HEK293 (cell line): ENCODE measurements around the gene ATG101.
A peak's percentile ranks its signal among the peaks of the same experiment; 100 is the strongest.

Experiments
- EGR2 ChIP-seq: fragments of 450-650 bp; formaldehyde crosslinking; IDR thresholded peaks from 2 replicates; pipeline ENCODE4 v1.5.1; 2016; ENCODE audit warnings: low read depth, missing biosample characterization, missing genetic modification characterization
- GLI4 ChIP-seq: fragments of 450-650 bp; formaldehyde crosslinking; IDR thresholded peaks from 2 replicates; pipeline ENCODE4 v1.5.1; 2016; ENCODE audit warnings: missing biosample characterization, missing genetic modification characterization
- HOXA7 ChIP-seq: sonication (generic); formaldehyde crosslinking; IDR thresholded peaks from 2 replicates; pipeline ENCODE4 v1.8.1; 2022; ENCODE audit warnings: missing genetic modification reagents, borderline replicate concordance
- HOXD13 ChIP-seq: sonication (generic); formaldehyde crosslinking; IDR thresholded peaks from 2 replicates; pipeline ENCODE4 v1.8.0; 2022; ENCODE audit warnings: missing genetic modification reagents, borderline replicate concordance
- IKZF3 ChIP-seq: fragments of 450-650 bp; IDR thresholded peaks from 2 replicates; pipeline ENCODE4 v1.5.0; 2018; ENCODE audit warnings: missing biosample characterization, mild to moderate bottlenecking, missing genetic modification characterization, moderate library complexity
- KLF16 ChIP-seq: fragments of 450-650 bp; formaldehyde crosslinking; IDR thresholded peaks from 2 replicates; pipeline ENCODE4 v1.5.1; 2017; ENCODE audit warnings: missing biosample characterization, missing genetic modification characterization
- PRDM1 ChIP-seq: fragments of 450-650 bp; formaldehyde crosslinking; IDR thresholded peaks from 2 replicates; pipeline ENCODE4; 2016; ENCODE audit warnings: missing biosample characterization, missing genetic modification characterization
- SETDB1 ChIP-seq: IDR thresholded peaks from one replicate; pipeline ENCODE4 v1.6.1; 2017; ENCODE audit warnings: mild to moderate bottlenecking, low read length, moderate library complexity, mixed read lengths; ENCODE audit not compliant: insufficient read length
- ZBTB17 ChIP-seq: fragments of 450-650 bp; formaldehyde crosslinking; IDR thresholded peaks from 2 replicates; pipeline ENCODE4 v1.5.1; 2016; ENCODE audit warnings: missing biosample characterization, missing genetic modification characterization
- ZFP3 ChIP-seq: fragments of 450-650 bp; formaldehyde crosslinking; IDR thresholded peaks from 2 replicates; pipeline ENCODE4 v1.5.1; 2016; ENCODE audit warnings: low read depth, missing biosample characterization, missing genetic modification characterization
- ZFP37 ChIP-seq: fragments of 450-650 bp; formaldehyde crosslinking; IDR thresholded peaks from 2 replicates; pipeline ENCODE4 v1.5.1; 2016; ENCODE audit warnings: missing biosample characterization, missing genetic modification characterization
- ZNF112 ChIP-seq: fragments of 450-650 bp; formaldehyde crosslinking; IDR thresholded peaks from 2 replicates; pipeline ENCODE4 v1.5.0; 2017; ENCODE audit warnings: missing biosample characterization, missing genetic modification characterization
- ZNF121 ChIP-seq: fragments of 450-650 bp; formaldehyde crosslinking; IDR thresholded peaks from 2 replicates; pipeline ENCODE4 v1.5.1; 2016; ENCODE audit warnings: missing biosample characterization, missing genetic modification characterization
- ZNF202 ChIP-seq: fragments of 450-650 bp; formaldehyde crosslinking; IDR thresholded peaks from 2 replicates; pipeline ENCODE4 v1.5.1; 2016; ENCODE audit warnings: missing biosample characterization, missing genetic modification characterization, borderline replicate concordance
- ZNF211 ChIP-seq: fragments of 450-650 bp; formaldehyde crosslinking; IDR thresholded peaks from 2 replicates; pipeline ENCODE4 v1.5.1; 2016; ENCODE audit warnings: low read depth, missing biosample characterization, missing genetic modification characterization
- ZNF223 ChIP-seq: fragments of 450-650 bp; formaldehyde crosslinking; IDR thresholded peaks from 2 replicates; pipeline ENCODE4 v1.5.1; 2016; ENCODE audit warnings: missing biosample characterization, missing genetic modification characterization
- ZNF248 ChIP-seq: fragments of 450-650 bp; formaldehyde crosslinking; IDR thresholded peaks from 2 replicates; pipeline ENCODE4 v1.5.1; 2017; ENCODE audit warnings: missing biosample characterization, missing genetic modification characterization
- ZNF416 ChIP-seq: fragments of 450-650 bp; formaldehyde crosslinking; IDR thresholded peaks from 2 replicates; pipeline ENCODE4 v1.5.1; 2016; ENCODE audit warnings: missing biosample characterization, missing genetic modification characterization
- ZNF473 ChIP-seq: fragments of 450-650 bp; formaldehyde crosslinking; IDR thresholded peaks from 2 replicates; pipeline ENCODE4 v1.5.1; 2017; ENCODE audit warnings: missing biosample characterization, missing genetic modification characterization
- ZNF544 ChIP-seq: fragments of 450-650 bp; formaldehyde crosslinking; IDR thresholded peaks from 2 replicates; pipeline ENCODE4 v1.5.0; 2017; ENCODE audit warnings: missing biosample characterization, missing genetic modification characterization
- ZNF596 ChIP-seq: fragments of 450-650 bp; IDR thresholded peaks from 2 replicates; pipeline ENCODE4 v1.5.0; 2018; ENCODE audit warnings: missing biosample characterization, mild to moderate bottlenecking, missing genetic modification characterization, moderate library complexity
- ZNF610 ChIP-seq: fragments of 450-650 bp; formaldehyde crosslinking; IDR thresholded peaks from 2 replicates; pipeline ENCODE4 v1.5.1; 2016; ENCODE audit warnings: missing biosample characterization, missing genetic modification characterization, borderline replicate concordance
- ZNF626 ChIP-seq: fragments of 450-650 bp; sonication (Bioruptor Pico); formaldehyde crosslinking; IDR thresholded peaks from 2 replicates; pipeline ENCODE4 v1.5.1; 2018; ENCODE audit warnings: missing biosample characterization, missing genetic modification characterization, inconsistent platforms
- ZNF791 ChIP-seq: fragments of 450-650 bp; formaldehyde crosslinking; IDR thresholded peaks from 2 replicates; pipeline ENCODE4 v1.5.1; 2016; ENCODE audit warnings: missing biosample characterization, missing genetic modification characterization
- ZNF830 ChIP-seq: fragments of 450-650 bp; IDR thresholded peaks from 2 replicates; pipeline ENCODE4 v1.5.0; 2018; ENCODE audit warnings: missing biosample characterization, missing genetic modification characterization, low read depth, mild to moderate bottlenecking, moderate library complexity
- ZNF837 ChIP-seq: fragments of 450-650 bp; formaldehyde crosslinking; IDR thresholded peaks from 2 replicates; pipeline ENCODE4 v1.5.1; 2016; ENCODE audit warnings: missing biosample characterization, missing genetic modification characterization
- ZSCAN23 ChIP-seq: fragments of 450-650 bp; formaldehyde crosslinking; IDR thresholded peaks from 2 replicates; pipeline ENCODE4 v1.5.1; 2016; ENCODE audit warnings: missing biosample characterization, missing genetic modification characterization
- TF ChIP-seq, protein P1 (sequence below): fragments of 450-650 bp; formaldehyde crosslinking; IDR thresholded peaks from 2 replicates; pipeline ENCODE4 v1.5.1; 2016; ENCODE audit warnings: missing biosample characterization, missing genetic modification characterization
- TF ChIP-seq, protein P2 (sequence below): fragments of 450-650 bp; formaldehyde crosslinking; IDR thresholded peaks from 2 replicates; pipeline ENCODE4; 2016; ENCODE audit warnings: missing biosample characterization, missing genetic modification characterization
- TF ChIP-seq, protein P3 (sequence below): fragments of 450-650 bp; IDR thresholded peaks from 2 replicates; pipeline ENCODE4 v1.5.1; 2018; ENCODE audit warnings: missing biosample characterization, missing genetic modification characterization
- TF ChIP-seq, protein P4 (sequence below): fragments of 450-650 bp; formaldehyde crosslinking; IDR thresholded peaks from 2 replicates; pipeline ENCODE4 v1.5.0; 2017; ENCODE audit warnings: missing biosample characterization, missing genetic modification characterization, borderline replicate concordance
- TF ChIP-seq, protein P5 (sequence below): fragments of 450-650 bp; formaldehyde crosslinking; IDR thresholded peaks from 2 replicates; pipeline ENCODE4 v1.5.1; 2016; ENCODE audit warnings: missing biosample characterization, missing genetic modification characterization

Gene ATG101

DNA sequence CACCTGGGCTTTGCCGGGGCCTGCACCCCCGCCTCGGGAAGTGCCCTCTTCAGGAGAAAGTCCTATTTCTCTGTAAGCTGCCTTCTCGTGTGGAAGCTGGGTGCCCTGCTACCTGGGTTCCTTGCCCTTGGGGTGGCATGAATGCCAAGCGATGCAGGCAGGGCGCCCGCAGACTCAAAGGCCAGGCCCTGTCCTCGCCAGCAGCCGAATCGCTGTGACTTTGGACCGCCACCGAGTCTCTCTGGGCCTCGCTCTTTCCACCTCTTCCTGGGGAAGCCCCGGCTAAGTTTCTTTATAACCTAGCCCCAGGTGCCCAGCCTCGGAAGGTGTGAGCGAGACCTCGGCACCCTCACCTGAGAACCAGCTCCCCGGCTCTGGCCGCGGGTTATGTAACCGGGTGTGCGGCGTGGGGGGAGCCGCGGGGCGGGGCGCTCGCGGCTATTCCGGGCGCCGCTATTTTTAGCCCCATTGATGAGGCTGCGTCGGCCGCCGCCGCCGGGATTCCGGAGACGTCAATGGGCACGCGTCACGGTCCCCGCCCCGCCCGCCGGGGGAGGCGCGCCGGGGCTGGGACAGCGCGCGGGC lies 33.1 kb upstream of the ATG101 start (continued):
- TF ChIP-seq, protein P1, sequence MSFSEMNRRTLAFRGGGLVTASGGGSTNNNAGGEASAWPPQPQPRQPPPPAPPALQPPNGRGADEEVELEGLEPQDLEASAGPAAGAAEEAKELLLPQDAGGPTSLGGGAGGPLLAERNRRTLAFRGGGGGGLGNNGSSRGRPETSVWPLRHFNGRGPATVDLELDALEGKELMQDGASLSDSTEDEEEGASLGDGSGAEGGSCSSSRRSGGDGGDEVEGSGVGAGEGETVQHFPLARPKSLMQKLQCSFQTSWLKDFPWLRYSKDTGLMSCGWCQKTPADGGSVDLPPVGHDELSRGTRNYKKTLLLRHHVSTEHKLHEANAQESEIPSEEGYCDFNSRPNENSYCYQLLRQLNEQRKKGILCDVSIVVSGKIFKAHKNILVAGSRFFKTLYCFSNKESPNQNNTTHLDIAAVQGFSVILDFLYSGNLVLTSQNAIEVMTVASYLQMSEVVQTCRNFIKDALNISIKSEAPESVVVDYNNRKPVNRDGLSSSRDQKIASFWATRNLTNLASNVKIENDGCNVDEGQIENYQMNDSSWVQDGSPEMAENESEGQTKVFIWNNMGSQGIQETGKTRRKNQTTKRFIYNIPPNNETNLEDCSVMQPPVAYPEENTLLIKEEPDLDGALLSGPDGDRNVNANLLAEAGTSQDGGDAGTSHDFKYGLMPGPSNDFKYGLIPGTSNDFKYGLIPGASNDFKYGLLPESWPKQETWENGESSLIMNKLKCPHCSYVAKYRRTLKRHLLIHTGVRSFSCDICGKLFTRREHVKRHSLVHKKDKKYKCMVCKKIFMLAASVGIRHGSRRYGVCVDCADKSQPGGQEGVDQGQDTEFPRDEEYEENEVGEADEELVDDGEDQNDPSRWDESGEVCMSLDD (tag by site-specific recombination), result peak; percentile 24; the same call in 1 of the 2 replicates
- TF ChIP-seq EGR2 (tag by site-specific recombination) (peak; percentile 13; the same call in 1 of the 2 replicates), ZNF248 (tag by site-specific recombination) (no peak), ZNF626 (tag by site-specific recombination) (no peak), PRDM1 (tag by site-specific recombination) (no peak), ZNF596 (tag by site-specific recombination) (peak; percentile 58; the same call in 1 of the 2 replicates), ZNF544 (tag by site-specific recombination) (no peak), ZNF416 (no peak), ZSCAN23 (tag by site-specific recombination) (no peak), ZNF837 (tag by site-specific recombination) (no peak), ZNF211 (tag by site-specific recombination) (no peak), ZFP37 (tag by site-specific recombination) (peak; percentile 36; the same call in 1 of the 2 replicates), ZNF223 (tag by site-specific recombination) (no peak), ZNF121 (tag by site-specific recombination) (no peak), ZNF473 (tag by site-specific recombination) (no peak), ZNF202 (tag by site-specific recombination) (no peak), ZNF830 (no peak), HOXD13 (no peak), ZNF112 (tag by site-specific recombination) (no peak), SETDB1 (no peak), IKZF3 (tag by site-specific recombination) (no peak; the same call in 1 of the 2 replicates), ZNF610 (no peak), ZNF791 (tag by site-specific recombination) (no peak), KLF16 (tag by site-specific recombination) (no peak), GLI4 (tag by site-specific recombination) (no peak), ZFP3 (no peak), HOXA7 (CRISPR knock-in tag) (no peak), ZBTB17 (tag by site-specific recombination) (0 out of 2 replicates have a peak, but pooled peaks have one; percentile 21)
- TF ChIP-seq, protein P2, sequence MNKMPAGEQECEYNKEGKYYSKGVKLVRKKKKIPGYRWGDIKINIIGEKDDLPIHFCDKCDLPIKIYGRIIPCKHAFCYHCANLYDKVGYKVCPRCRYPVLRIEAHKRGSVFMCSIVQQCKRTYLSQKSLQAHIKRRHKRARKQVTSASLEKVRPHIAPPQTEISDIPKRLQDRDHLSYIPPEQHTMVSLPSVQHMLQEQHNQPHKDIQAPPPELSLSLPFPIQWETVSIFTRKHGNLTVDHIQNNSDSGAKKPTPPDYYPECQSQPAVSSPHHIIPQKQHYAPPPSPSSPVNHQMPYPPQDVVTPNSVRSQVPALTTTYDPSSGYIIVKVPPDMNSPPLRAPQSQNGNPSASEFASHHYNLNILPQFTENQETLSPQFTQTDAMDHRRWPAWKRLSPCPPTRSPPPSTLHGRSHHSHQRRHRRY, result no peak
- TF ChIP-seq, protein P3, sequence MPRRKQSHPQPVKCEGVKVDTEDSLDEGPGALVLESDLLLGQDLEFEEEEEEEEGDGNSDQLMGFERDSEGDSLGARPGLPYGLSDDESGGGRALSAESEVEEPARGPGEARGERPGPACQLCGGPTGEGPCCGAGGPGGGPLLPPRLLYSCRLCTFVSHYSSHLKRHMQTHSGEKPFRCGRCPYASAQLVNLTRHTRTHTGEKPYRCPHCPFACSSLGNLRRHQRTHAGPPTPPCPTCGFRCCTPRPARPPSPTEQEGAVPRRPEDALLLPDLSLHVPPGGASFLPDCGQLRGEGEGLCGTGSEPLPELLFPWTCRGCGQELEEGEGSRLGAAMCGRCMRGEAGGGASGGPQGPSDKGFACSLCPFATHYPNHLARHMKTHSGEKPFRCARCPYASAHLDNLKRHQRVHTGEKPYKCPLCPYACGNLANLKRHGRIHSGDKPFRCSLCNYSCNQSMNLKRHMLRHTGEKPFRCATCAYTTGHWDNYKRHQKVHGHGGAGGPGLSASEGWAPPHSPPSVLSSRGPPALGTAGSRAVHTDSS (tag by site-specific recombination), result no peak
- TF ChIP-seq, protein P4, sequence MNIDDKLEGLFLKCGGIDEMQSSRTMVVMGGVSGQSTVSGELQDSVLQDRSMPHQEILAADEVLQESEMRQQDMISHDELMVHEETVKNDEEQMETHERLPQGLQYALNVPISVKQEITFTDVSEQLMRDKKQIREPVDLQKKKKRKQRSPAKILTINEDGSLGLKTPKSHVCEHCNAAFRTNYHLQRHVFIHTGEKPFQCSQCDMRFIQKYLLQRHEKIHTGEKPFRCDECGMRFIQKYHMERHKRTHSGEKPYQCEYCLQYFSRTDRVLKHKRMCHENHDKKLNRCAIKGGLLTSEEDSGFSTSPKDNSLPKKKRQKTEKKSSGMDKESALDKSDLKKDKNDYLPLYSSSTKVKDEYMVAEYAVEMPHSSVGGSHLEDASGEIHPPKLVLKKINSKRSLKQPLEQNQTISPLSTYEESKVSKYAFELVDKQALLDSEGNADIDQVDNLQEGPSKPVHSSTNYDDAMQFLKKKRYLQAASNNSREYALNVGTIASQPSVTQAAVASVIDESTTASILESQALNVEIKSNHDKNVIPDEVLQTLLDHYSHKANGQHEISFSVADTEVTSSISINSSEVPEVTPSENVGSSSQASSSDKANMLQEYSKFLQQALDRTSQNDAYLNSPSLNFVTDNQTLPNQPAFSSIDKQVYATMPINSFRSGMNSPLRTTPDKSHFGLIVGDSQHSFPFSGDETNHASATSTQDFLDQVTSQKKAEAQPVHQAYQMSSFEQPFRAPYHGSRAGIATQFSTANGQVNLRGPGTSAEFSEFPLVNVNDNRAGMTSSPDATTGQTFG (tag by site-specific recombination), result no peak
- TF ChIP-seq, protein P5, sequence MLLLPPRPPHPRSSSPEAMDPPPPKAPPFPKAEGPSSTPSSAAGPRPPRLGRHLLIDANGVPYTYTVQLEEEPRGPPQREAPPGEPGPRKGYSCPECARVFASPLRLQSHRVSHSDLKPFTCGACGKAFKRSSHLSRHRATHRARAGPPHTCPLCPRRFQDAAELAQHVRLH (tag by site-specific recombination), result no peak
